ENCODE data around the gene C2orf49.

GRCh38 chr2:105308382-105309146 lies 28.8 kb upstream of the C2orf49 start:
- no peak for TF ChIP-seq ZFP30 (CRISPR knock-in tag; IDR thresholded peaks at IDR 0.05)
- no peak for TF ChIP-seq CSDC2 (CRISPR knock-in tag; IDR thresholded peaks at IDR 0.05)
- TF ChIP-seq ESRRG (CRISPR knock-in tag; IDR thresholded peaks at IDR 0.05), result no peak
- TF ChIP-seq CREB5 (CRISPR knock-in tag; IDR thresholded peaks at IDR 0.05; ENCODE audit: low read depth), result no peak
- no peak for TF ChIP-seq PATZ1 (CRISPR knock-in tag; IDR thresholded peaks at IDR 0.05; ENCODE audit: borderline replicate concordance)
- no peak for TF ChIP-seq ISL1 (CRISPR knock-in tag; IDR thresholded peaks at IDR 0.05)
- TF ChIP-seq ZNF70 (CRISPR knock-in tag; IDR thresholded peaks at IDR 0.05), result no peak
- TF ChIP-seq RARB (CRISPR knock-in tag; IDR thresholded peaks at IDR 0.05), result no peak

All from SK-N-SH treated with all-trans-retinoic acid at 6 μM for 48 hours (cell line).